ENCODE measurements around the gene FRMPD2. TPM values are rescaled to one million over a fixed set of nuclear protein-coding genes. Genes with fewer than 3 reads are reported as not detected.
"Not testable (repeated sequence)": the region's sequence is repeated elsewhere in the genome, so short reads cannot be mapped to it uniquely, and the experiment has no call there.

The FRMPD2 gene
- polyA plus RNA-seq, 1 donor, result 0.63 TPM

DNA sequence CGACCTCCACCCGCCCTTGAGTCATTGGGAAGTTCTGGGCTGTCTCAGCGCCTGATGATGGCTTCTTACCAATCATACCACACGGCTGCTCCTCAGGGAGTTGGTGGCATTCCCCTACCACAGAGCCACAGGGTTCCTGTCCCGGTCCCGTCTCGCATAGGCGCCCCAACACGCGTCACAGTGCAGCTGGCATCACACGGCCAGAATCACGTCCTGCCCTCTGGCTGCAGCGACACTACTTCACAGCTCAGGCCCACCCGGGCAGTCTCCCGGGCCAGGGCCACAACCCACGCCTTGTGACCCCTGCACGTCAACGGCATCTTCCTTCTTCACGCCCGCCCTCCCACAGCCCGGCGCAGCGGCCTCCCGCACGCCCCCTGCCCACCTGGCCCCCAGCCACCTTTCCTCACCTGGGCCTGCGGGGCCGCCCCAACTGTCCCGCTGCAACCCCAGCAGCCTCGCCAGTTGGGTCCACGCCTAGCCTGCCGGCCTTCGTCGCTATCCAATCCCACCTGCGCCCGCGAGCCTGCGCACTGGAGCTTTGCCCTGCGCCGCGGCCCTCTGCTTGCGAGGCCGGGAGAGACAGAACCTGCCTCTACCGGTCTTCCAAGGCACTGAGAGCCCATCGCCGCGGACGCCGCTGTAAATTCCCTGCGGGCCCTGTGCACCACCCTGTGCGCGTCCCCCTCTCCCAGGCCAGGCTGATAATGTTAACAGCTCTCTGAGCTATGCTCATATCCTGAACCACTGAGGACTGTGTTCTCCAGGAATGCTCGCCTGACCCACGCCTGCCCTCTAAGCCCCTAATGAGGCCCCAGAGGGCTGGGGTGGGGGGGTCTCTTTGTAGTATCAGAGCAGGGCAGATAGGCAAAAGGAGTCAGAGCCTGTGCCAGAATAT, 134.3 kb downstream of the FRMPD2 start:
- DNase-seq, result not testable (repeated sequence)

DNA sequence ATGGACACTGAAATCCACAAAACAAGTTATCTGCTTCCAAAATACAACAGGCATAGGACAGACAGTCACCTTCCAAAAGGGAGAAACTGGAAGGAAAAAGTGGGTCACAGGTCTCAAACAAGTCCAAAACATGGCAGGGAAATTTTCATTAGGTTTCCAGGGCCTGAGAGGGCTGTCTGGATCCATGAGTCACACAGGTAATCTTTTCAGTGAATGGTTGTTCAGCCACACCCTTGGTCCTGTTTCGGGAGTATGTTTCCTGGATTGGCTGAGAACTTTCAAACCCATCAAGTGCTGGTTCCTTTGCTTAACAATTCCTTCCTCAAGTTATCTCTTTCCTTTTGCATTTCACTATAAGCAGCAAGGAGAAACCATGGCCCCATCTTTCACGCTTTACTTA, 145.5 kb downstream of the FRMPD2 start:
- DNase-seq, result not testable (repeated sequence)

DNA sequence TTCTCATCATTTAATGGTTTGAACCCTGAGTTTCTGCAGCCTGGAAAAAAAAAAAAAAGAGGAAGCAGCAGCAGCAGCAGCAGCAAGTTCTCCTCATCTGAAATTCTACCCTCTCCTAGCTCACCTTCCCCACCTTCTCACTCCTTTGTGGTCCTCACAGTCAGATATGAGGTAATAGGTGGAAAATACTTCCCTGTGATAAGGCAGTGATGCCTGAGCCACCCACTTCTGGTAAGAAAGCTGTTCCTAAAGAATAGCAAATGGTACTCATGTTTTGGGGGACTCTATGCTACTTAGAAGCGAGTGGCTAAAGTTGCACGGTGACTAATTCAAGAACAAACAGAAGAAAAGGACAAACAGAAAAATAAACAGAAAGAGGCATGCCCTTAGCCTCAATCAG, 148.2 kb downstream of the FRMPD2 start:
- not testable (repeated sequence) for DNase-seq

DNA sequence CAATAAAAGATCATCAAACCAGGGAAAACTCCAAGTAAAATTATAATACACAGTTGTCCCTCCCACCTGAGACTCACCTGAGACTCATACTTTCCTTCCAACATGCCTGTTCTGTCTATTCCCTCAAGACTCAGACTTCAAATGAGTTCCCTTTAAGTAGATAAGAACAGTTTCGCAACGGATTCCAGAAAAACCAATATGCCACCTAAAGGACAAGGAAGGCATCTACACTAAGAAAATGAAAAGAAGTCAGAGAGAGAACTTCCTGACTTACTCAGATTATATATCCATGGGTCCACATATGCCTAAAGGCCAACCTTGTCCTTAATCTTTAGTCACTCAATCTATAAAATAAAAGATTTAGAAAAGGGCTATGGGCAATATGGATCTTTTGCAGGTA, 148.9 kb downstream of the FRMPD2 start:
- DNase-seq, result not testable (repeated sequence)

DNA sequence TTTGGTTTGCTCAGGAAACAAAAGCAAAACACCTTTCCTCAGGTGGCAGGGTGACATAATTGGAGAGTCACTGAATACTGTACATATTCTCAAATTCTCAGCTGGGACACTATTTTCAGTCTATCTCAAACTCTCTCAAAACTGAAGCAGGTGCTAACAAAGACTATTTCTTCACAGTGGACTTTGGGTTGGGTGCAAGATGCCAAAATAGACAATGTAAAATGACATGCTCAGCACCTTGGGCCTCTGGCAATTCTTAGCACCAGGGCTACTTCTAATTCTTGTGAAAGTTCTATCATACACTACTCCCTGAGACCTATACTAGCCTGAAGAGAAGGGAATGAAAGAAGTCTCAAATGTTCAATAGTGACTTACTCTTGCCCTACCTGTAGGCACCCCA, 151.9 kb downstream of the FRMPD2 start:
- not testable (repeated sequence) for DNase-seq

DNA sequence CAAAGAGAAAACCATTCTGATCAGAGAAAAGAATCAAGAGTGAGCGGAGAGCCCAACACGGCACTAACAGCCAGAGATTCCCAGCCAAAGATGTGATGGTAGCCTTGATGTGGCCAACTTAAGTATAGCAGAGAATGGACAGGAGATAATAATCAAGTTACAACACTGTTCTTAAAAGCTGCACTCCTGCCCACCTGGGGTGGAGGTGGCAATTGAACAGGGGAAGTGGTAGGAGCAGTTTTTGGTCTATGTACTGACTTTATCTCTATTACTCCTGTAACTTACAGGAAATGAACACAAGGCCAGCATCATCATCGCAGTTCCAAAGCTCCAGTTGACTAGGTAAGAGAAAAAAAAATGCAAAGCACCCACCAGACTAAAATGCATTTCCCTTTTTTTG, 164.2 kb downstream of the FRMPD2 start:
- not testable (repeated sequence) for DNase-seq

Other genes with a start within 250 kb of the FRMPD2 start
- gene MAPK8, start 32.0 kb upstream of the FRMPD2 start, polyA plus RNA-seq (ENCODE audit: insufficient read length), result 81.9 TPM

Measured in left kidney (tissue), 2 donors.